ENCODE measurements around the gene KLF7. TPM values are rescaled to one million over a fixed set of nuclear protein-coding genes. Genes with fewer than 3 reads are reported as not detected.

KLF7 gene
- total RNA-seq, 1 donor from 2014 or later: 13.6 TPM

DNA sequence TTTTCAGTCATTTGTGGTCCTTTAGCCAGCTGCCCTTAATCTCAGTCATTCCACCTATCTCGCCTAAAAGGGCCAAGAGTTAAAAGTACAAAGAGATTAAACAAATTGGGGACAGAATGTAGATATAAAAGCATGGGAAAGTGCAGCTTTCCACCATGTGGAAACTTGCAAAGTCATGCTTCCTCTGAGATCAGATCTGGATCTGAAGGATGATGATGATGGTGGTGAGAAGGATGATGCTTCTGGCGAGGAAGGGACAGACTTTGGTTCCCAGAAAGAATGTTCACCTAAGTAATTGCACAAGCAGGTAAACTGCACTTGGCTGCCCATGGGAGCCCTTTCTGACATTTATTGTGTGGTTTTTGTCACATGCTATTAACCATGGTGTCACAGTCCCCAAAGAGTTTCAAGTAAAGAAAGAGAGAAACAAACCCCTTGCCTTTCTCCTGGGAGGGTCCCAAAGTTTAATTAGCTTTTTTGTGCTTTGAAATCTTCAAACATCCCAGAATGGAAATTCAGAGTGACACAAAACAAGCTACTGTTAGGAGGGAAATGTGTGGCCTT lies 34.7 kb downstream of the KLF7 start:
- H3K4me3 ChIP-seq (ENCODE audit: low read length in 3 of 3): no peak overlapping the region
- peak overlapping the region; percentile 31 for H3K27ac ChIP-seq (ENCODE audit: low read depth, low read length)
- H3K4me1 ChIP-seq (ENCODE audit: control insufficient read depth in 3 of 3, insufficient read depth in 3 of 3, low read length in 3 of 3): peaks cover 33 to 38% (median 37%) of the 10 kb centered on the region in 3 donors
- no peaks in the 10 kb centered on the region for H3K36me3 ChIP-seq (ENCODE audit: control insufficient read depth in 3 of 3, insufficient read depth in 3 of 3, low read length in 3 of 3)
- no peaks in the 10 kb centered on the region for H3K27me3 ChIP-seq (ENCODE audit: control insufficient read depth in 3 of 3, insufficient read depth in 3 of 3, low read length in 3 of 3)
- H3K9me3 ChIP-seq (ENCODE audit: control insufficient read depth in 3 of 3, low read length in 3 of 3): no peaks in the 10 kb centered on the region
- no peak overlapping the region for H3K9ac ChIP-seq (ENCODE audit: low read depth in 1 of 3, low read length in 3 of 3)

DNA sequence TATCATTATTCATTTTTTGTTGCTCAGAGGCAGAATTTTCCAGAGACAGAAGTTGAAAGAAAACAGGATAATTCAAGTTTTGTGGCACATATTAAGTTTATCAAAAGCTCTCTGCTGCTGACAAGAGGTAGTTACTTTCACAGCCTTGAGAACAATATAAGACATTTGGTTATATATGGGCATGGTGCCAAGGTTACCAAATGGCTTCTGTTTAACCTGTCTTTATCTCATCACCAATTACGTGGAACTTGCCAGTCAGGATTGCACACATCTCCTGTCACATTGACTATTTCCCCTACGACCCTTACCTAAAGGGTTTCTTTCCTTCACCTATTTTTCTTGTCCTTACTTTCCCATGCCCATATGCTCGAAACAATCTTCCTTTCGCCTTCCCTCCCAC lies 35.9 kb downstream of the KLF7 start:
- no peaks in the 10 kb centered on the region for H3K27me3 ChIP-seq (ENCODE audit: control insufficient read depth in 3 of 3, insufficient read depth in 3 of 3, low read length in 3 of 3)
- H3K27ac ChIP-seq (ENCODE audit: low read depth, low read length): no peak overlapping the region
- no peaks in the 10 kb centered on the region for H3K9me3 ChIP-seq (ENCODE audit: control insufficient read depth in 3 of 3, low read length in 3 of 3)
- no peak overlapping the region for H3K9ac ChIP-seq (ENCODE audit: low read depth in 1 of 3, low read length in 3 of 3)
- peaks cover 27 to 30% (median 27%) of the 10 kb centered on the region in 3 donors for H3K4me1 ChIP-seq (ENCODE audit: control insufficient read depth in 3 of 3, insufficient read depth in 3 of 3, low read length in 3 of 3)
- no peak overlapping the region for H3K4me3 ChIP-seq (ENCODE audit: low read length in 3 of 3)
- H3K36me3 ChIP-seq (ENCODE audit: control insufficient read depth in 3 of 3, insufficient read depth in 3 of 3, low read length in 3 of 3): no peaks in the 10 kb centered on the region

DNA sequence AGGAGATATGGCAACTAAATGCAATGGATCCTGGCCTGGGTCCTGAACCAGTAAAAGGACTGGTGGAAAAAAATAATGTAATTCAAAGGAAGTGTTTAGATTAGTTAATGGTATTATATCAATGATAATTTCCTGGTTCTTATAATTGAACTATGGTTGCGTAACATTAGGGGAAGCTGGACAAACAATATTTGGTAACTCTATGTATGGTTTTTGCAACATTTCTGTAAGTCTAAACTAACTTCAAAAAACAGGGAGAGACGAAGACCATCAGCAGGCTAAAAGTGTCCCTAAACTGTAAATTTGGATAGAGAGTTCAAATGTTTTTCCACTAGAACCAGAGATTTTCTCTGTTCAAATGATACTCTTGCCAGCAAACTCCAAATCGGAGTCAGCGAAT lies 36.9 kb downstream of the KLF7 start:
- Histone ChIP-seq H3K4me3 (ENCODE audit: low read length in 3 of 3) (no peak overlapping the region), H3K9me3 (ENCODE audit: control insufficient read depth in 3 of 3, low read length in 3 of 3) (no peaks in the 10 kb centered on the region), H3K36me3 (ENCODE audit: control insufficient read depth in 3 of 3, insufficient read depth in 3 of 3, low read length in 3 of 3) (peaks cover 1 to 3% (median 3%) of the 10 kb centered on the region in 3 donors), H3K27ac (ENCODE audit: low read depth, low read length) (no peak overlapping the region), H3K27me3 (ENCODE audit: control insufficient read depth in 3 of 3, insufficient read depth in 3 of 3, low read length in 3 of 3) (no peaks in the 10 kb centered on the region), H3K4me1 (ENCODE audit: control insufficient read depth in 3 of 3, insufficient read depth in 3 of 3, low read length in 3 of 3) (peaks cover 20 to 25% (median 21%) of the 10 kb centered on the region in 3 donors), H3K9ac (ENCODE audit: low read depth in 1 of 3, low read length in 3 of 3) (no peak overlapping the region)

DNA sequence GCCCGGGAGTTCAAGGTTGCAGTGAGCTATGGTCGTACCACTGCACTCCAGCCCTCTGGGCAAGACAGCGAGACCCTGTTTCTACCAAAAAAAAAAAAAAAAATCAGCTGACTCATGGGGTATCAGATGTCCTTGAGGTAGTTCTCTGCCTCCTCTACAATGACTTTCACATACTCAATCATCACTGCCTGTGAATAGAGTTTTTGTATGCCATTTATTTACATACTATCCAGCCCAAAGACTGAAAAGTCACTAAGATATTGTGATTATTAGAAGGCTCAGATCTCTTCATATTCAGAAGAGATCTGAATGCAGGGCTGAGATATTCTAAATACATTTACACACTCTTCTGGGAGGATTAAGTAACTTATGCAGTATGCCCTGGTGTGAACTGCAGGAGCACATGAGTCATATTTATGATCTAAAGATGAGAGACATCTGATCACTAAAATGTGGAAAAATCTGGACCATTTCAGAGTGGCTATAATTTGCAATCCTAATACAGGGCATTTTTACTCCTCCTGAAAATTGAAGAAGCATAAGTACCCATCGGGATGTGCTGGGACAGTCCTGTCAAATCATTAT lies 38.9 kb downstream of the KLF7 start:
- no peak overlapping the region for H3K27ac ChIP-seq (ENCODE audit: low read depth, low read length)
- peaks cover 7 to 12% (median 10%) of the 10 kb centered on the region in 3 donors for H3K4me1 ChIP-seq (ENCODE audit: control insufficient read depth in 3 of 3, insufficient read depth in 3 of 3, low read length in 3 of 3)

DNA sequence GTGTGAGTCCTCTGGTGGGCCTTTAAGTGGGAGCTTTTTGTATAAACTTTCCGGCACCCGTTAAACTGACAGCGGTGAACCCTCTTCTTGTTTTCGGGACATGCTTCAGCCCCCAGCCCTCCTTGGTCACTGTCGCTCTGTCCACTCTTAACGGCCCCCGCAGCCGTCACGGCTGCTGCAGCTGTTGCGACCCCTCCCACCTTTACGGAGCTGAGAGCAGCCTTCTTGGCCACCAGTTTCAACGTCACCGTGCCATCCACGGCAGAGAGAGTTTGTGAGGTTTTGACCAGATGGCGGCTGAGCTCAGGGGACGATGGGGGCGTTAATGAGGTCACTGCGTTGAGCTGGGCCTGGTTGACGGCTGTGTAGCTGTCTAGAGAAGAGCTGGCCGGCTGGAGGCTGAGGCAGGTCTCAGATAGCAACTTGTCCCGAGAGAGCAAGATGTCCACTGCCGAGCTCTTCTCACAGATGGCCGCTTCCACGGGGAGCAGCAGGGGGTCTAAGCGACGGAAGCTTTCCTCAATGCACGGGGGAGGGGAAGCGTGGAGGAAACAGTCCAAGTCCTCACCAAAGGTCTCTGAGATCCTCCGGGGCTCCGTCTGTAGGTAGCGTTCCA lies 41.9 kb downstream of the KLF7 start:
- Histone ChIP-seq H3K36me3 (ENCODE audit: control insufficient read depth in 3 of 3, insufficient read depth in 3 of 3, low read length in 3 of 3) (peaks cover 8 to 13% (median 13%) of the 10 kb centered on the region in 3 donors), H3K9me3 (ENCODE audit: control insufficient read depth in 3 of 3, low read length in 3 of 3) (no peaks in the 10 kb centered on the region), H3K27ac (ENCODE audit: low read depth, low read length) (no peak overlapping the region)

More for the DNA sequence above, 38.9 kb downstream of the KLF7 start:
- Histone ChIP-seq H3K9me3 (ENCODE audit: control insufficient read depth in 3 of 3, low read length in 3 of 3) (no peaks in the 10 kb centered on the region), H3K4me3 (ENCODE audit: low read length in 3 of 3) (no peak overlapping the region), H3K27me3 (ENCODE audit: control insufficient read depth in 3 of 3, insufficient read depth in 3 of 3, low read length in 3 of 3) (no peaks in the 10 kb centered on the region), H3K9ac (ENCODE audit: low read depth in 1 of 3, low read length in 3 of 3) (no peak overlapping the region), H3K36me3 (ENCODE audit: control insufficient read depth in 3 of 3, insufficient read depth in 3 of 3, low read length in 3 of 3) (peaks cover 8 to 13% (median 13%) of the 10 kb centered on the region in 3 donors)

DNA sequence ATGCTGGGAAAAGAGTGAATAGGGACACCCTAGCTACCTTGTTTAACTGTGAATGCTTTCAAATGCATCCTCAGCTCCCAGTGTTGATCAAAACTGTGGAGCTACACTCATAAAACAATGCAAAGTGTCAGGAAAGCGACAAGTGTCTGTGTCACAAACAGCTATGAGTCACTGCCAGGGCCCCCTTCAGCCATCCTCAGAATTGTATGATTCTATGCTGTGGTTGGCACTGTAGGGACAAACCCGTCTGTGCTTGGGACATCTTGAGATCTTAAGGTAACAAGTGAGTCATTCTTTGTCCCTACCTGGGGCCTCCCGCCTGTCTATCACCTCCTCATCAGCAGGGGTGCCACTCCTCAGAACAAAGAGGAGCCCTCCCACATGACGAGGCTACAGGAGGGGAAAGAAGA lies 42.4 kb downstream of the KLF7 start:
- Histone ChIP-seq H3K27ac (ENCODE audit: low read depth, low read length) (no peak overlapping the region), H3K27me3 (ENCODE audit: control insufficient read depth in 3 of 3, insufficient read depth in 3 of 3, low read length in 3 of 3) (no peaks in the 10 kb centered on the region), H3K4me1 (ENCODE audit: control insufficient read depth in 3 of 3, insufficient read depth in 3 of 3, low read length in 3 of 3) (peaks cover 5 to 16% (median 11%) of the 10 kb centered on the region in 3 donors), H3K4me3 (ENCODE audit: low read length in 3 of 3) (no peak overlapping the region), H3K36me3 (ENCODE audit: control insufficient read depth in 3 of 3, insufficient read depth in 3 of 3, low read length in 3 of 3) (peaks cover 8 to 13% (median 13%) of the 10 kb centered on the region in 3 donors), H3K9ac (ENCODE audit: low read depth in 1 of 3, low read length in 3 of 3) (no peak overlapping the region), H3K9me3 (ENCODE audit: control insufficient read depth in 3 of 3, low read length in 3 of 3) (no peaks in the 10 kb centered on the region)

More for the DNA sequence above, 41.9 kb downstream of the KLF7 start:
- H3K4me1 ChIP-seq (ENCODE audit: control insufficient read depth in 3 of 3, insufficient read depth in 3 of 3, low read length in 3 of 3): peaks cover 5 to 16% (median 11%) of the 10 kb centered on the region in 3 donors
- no peaks in the 10 kb centered on the region for H3K27me3 ChIP-seq (ENCODE audit: control insufficient read depth in 3 of 3, insufficient read depth in 3 of 3, low read length in 3 of 3)
- H3K9ac ChIP-seq (ENCODE audit: low read depth in 1 of 3, low read length in 3 of 3): no peak overlapping the region
- no peak overlapping the region for H3K4me3 ChIP-seq (ENCODE audit: low read length in 3 of 3)

DNA sequence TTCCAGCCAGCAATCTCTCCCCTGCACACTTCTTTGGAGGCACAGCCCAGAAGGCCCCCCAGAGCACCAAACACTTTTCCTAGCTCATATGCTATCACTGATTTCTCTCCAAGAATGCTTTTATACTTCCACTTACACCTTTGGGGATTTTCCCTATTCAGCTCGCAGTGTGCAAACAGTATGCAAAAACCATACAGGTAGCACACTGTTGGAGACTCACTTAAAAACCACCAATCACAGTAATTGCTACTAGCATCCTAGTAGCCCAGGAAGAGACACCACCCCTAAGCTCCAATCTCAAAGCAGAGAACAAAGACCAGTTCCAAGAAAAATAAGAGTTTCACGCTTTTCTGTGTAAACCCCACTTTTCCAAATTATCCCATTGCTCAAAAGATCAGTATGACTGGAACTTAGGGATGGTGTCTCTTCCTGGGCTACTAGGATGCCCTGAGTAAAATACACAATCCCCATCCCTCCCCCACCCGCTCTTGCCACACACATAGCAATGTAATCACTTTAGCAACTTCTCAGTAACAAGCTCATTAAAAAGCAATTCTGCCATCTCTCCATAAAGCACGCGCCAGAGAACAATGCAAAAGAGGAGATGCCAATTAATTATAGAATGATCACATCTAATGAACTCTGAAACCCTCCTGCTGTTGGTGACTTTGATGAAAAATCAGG lies 43.0 kb downstream of the KLF7 start:
- peaks cover 5 to 16% (median 11%) of the 10 kb centered on the region in 3 donors for H3K4me1 ChIP-seq (ENCODE audit: control insufficient read depth in 3 of 3, insufficient read depth in 3 of 3, low read length in 3 of 3)
- H3K27ac ChIP-seq (ENCODE audit: low read depth, low read length): peak overlapping the region; percentile 8
- H3K9ac ChIP-seq (ENCODE audit: low read depth in 1 of 3, low read length in 3 of 3): no peak overlapping the region
- no peaks in the 10 kb centered on the region for H3K9me3 ChIP-seq (ENCODE audit: control insufficient read depth in 3 of 3, low read length in 3 of 3)
- peaks cover 8 to 13% (median 13%) of the 10 kb centered on the region in 3 donors for H3K36me3 ChIP-seq (ENCODE audit: control insufficient read depth in 3 of 3, insufficient read depth in 3 of 3, low read length in 3 of 3)
- H3K4me3 ChIP-seq (ENCODE audit: low read length in 3 of 3): no peak overlapping the region
- H3K27me3 ChIP-seq (ENCODE audit: control insufficient read depth in 3 of 3, insufficient read depth in 3 of 3, low read length in 3 of 3): no peaks in the 10 kb centered on the region

DNA sequence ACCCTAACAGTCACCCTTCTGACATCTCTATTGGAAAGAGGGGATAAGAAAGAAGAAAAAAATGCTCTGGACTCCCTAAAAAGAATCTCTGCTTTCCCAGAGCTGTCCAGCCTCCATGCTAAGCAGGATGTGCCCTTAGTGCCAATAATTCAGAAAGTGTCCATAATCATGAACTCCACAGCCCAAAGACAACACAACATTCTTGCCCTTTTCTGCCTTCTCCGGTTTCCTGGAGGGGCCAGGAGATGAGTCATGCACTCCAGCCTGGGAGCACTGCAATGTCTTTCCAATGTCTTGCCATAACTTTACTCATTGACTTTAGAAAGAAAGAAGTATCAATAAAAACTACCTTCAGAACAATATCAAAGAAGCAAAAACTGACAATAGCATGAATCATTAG lies 44.0 kb downstream of the KLF7 start:
- Histone ChIP-seq H3K27ac (ENCODE audit: low read depth, low read length) (peak overlapping the region; percentile 8), H3K9ac (ENCODE audit: low read depth in 1 of 3, low read length in 3 of 3) (no peak overlapping the region), H3K4me3 (ENCODE audit: low read length in 3 of 3) (no peak overlapping the region), H3K9me3 (ENCODE audit: control insufficient read depth in 3 of 3, low read length in 3 of 3) (no peaks in the 10 kb centered on the region), H3K27me3 (ENCODE audit: control insufficient read depth in 3 of 3, insufficient read depth in 3 of 3, low read length in 3 of 3) (no peaks in the 10 kb centered on the region), H3K36me3 (ENCODE audit: control insufficient read depth in 3 of 3, insufficient read depth in 3 of 3, low read length in 3 of 3) (peaks cover 8 to 13% (median 13%) of the 10 kb centered on the region in 3 donors), H3K4me1 (ENCODE audit: control insufficient read depth in 3 of 3, insufficient read depth in 3 of 3, low read length in 3 of 3) (peaks cover 5 to 16% (median 11%) of the 10 kb centered on the region in 3 donors)

DNA sequence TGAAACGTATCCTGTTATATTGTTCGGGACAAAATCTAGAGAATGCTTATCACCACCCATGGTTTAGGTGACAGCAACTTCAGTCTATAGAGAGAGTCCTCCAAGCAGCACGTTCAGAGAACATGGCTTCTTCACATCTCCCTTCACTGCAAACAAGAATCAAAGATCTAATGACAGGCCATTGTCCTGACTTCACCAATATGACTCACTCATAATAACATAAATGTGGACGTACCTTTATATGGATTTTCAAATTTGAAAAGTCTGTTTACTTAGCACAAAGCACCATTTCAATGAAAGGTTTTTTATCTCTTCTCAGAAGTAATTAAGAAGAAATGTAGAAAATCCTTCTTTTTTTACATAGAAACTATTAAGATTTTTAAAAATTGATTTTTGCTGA lies 46.7 kb downstream of the KLF7 start:
- no peaks in the 10 kb centered on the region for H3K9me3 ChIP-seq (ENCODE audit: control insufficient read depth in 3 of 3, low read length in 3 of 3)
- H3K9ac ChIP-seq (ENCODE audit: low read depth in 1 of 3, low read length in 3 of 3): no peak overlapping the region
- H3K36me3 ChIP-seq (ENCODE audit: control insufficient read depth in 3 of 3, insufficient read depth in 3 of 3, low read length in 3 of 3): peaks cover 8 to 12% (median 11%) of the 10 kb centered on the region in 3 donors
- no peaks in the 10 kb centered on the region for H3K27me3 ChIP-seq (ENCODE audit: control insufficient read depth in 3 of 3, insufficient read depth in 3 of 3, low read length in 3 of 3)
- no peak overlapping the region for H3K27ac ChIP-seq (ENCODE audit: low read depth, low read length)
- H3K4me1 ChIP-seq (ENCODE audit: control insufficient read depth in 3 of 3, insufficient read depth in 3 of 3, low read length in 3 of 3): peaks cover 8 to 16% (median 10%) of the 10 kb centered on the region in 3 donors
- H3K4me3 ChIP-seq (ENCODE audit: low read length in 3 of 3): no peak overlapping the region

DNA sequence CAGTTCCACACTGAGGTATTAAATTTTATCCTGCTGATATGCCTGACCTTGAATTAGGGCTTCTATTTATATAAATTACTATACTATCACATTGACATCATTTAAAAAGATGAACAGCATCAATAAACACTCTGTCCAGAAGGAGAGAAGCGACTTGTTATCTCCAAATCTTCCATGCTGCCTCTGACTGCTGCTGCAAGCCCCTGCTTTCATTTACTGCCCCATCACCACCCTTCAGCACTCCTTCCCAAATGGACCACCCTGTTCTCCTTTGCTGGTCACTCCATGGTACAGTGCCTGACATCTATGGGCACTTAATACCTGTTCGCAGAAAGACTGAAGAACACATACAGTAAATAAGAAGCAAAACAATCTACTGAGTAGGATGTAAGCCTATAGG lies 48.1 kb downstream of the KLF7 start:
- H3K4me3 ChIP-seq (ENCODE audit: low read length in 3 of 3): no peak overlapping the region
- no peak overlapping the region for H3K27ac ChIP-seq (ENCODE audit: low read depth, low read length)
- H3K9ac ChIP-seq (ENCODE audit: low read depth in 1 of 3, low read length in 3 of 3): no peak overlapping the region
- H3K9me3 ChIP-seq (ENCODE audit: control insufficient read depth in 3 of 3, low read length in 3 of 3): no peaks in the 10 kb centered on the region
- H3K36me3 ChIP-seq (ENCODE audit: control insufficient read depth in 3 of 3, insufficient read depth in 3 of 3, low read length in 3 of 3): no peaks in the 10 kb centered on the region
- H3K27me3 ChIP-seq (ENCODE audit: control insufficient read depth in 3 of 3, insufficient read depth in 3 of 3, low read length in 3 of 3): no peaks in the 10 kb centered on the region
- peaks cover 5 to 14% (median 10%) of the 10 kb centered on the region in 3 donors for H3K4me1 ChIP-seq (ENCODE audit: control insufficient read depth in 3 of 3, insufficient read depth in 3 of 3, low read length in 3 of 3)
